SK-N-MC (cell line): ENCODE results near the gene TCF12.

Experiments
- EZH2 ChIP-seq: fragments of 200-600 bp; sonication (generic); IDR thresholded peaks from one replicate; pipeline ENCODE4 v1.6.1; 2017; ENCODE audit warnings: antibody characterized with exemption
- POLR2AphosphoS5 ChIP-seq: IDR thresholded peaks from 2 replicates; pipeline ENCODE4 v1.6.1; 2012; ENCODE audit warnings: mild to moderate bottlenecking, low read depth, low read length, borderline replicate concordance

DNA sequence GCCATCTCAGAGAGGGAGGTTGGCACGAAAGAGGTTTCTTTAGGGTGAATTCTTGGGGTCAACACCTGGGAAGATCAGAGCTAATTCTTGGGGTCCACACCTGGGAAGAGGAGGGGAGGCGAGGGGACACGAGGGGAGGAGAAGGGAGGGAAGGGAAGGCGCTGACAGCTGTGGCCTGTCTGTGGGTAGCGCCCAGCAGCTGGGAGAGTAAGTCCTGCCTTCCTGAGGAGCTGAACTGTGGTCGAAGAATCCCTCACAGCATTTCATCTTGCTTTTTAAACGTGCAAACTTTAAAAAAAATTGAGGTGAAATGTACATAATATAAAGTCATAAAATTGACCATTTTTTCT, 394.7 kb downstream of the TCF12 start:
- TF ChIP-seq EZH2 (no peak), POLR2AphosphoS5 (no peak)
